HEK293 (cell line): Measurements from ENCODE around the gene FRAS1.

Experiments used
- CTCF ChIP-seq: fragments of 450-650 bp; formaldehyde crosslinking; IDR thresholded peaks from 2 replicates; pipeline ENCODE4 v1.5.1; 2016; ENCODE audit warnings: missing biosample characterization, missing genetic modification characterization
- MEIS1 ChIP-seq: sonication (generic); formaldehyde crosslinking; IDR thresholded peaks from 2 replicates; pipeline ENCODE4 v1.8.1; 2022; ENCODE audit warnings: missing genetic modification reagents, mild to moderate bottlenecking, borderline replicate concordance
- ZBTB20 ChIP-seq: fragments of 450-650 bp; formaldehyde crosslinking; IDR thresholded peaks from 2 replicates; pipeline ENCODE4 v1.5.1; 2016; ENCODE audit warnings: missing biosample characterization, missing genetic modification characterization
- ZNF19 ChIP-seq: fragments of 450-650 bp; formaldehyde crosslinking; IDR thresholded peaks from 2 replicates; pipeline ENCODE4; 2016; ENCODE audit warnings: missing biosample characterization, missing genetic modification characterization, low read depth
- TF ChIP-seq, protein P1 (sequence below): fragments of 450-650 bp; formaldehyde crosslinking; IDR thresholded peaks from 2 replicates; pipeline ENCODE4 v1.5.1; 2016; ENCODE audit warnings: missing biosample characterization, missing genetic modification characterization
- TF ChIP-seq, protein P2 (sequence below): fragments of 450-650 bp; formaldehyde crosslinking; IDR thresholded peaks from 2 replicates; pipeline ENCODE4 v1.5.1; 2016; ENCODE audit warnings: missing biosample characterization, missing genetic modification characterization

- TF ChIP-seq CTCF (tag by site-specific recombination), result no peak
- no peak for TF ChIP-seq ZBTB20 (tag by site-specific recombination)
- TF ChIP-seq, protein P1, sequence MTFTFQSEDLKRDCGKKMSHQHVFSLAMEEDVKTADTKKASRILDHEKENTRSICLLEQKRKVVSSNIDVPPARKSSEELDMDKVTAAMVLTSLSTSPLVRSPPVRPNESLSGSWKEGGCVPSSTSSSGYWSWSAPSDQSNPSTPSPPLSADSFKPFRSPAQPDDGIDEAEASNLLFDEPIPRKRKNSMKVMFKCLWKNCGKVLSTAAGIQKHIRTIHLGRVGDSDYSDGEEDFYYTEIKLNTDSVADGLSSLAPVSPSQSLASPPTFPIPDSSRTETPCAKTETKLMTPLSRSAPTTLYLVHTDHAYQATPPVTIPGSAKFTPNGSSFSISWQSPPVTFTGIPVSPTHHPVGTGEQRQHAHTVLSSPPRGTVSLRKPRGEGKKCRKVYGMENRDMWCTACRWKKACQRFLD (tag by site-specific recombination), result no peak
- TF ChIP-seq, protein P2, sequence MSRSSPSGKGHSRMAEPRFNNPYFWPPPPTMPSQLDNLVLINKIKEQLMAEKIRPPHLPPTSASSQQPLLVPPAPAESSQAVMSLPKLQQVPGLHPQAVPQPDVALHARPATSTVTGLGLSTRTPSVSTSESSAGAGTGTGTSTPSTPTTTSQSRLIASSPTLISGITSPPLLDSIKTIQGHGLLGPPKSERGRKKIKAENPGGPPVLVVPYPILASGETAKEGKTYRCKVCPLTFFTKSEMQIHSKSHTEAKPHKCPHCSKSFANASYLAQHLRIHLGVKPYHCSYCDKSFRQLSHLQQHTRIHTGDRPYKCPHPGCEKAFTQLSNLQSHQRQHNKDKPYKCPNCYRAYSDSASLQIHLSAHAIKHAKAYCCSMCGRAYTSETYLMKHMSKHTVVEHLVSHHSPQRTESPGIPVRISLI, result no peak
- TF ChIP-seq MEIS1 (CRISPR knock-in tag), result no peak
- TF ChIP-seq ZNF19 (tag by site-specific recombination), result no peak
Observed at GRCh38 chr4:78162821-78163220, 105.7 kb downstream of the FRAS1 start.
